ENCODE results near the gene MAP1A.

- no peak for TF ChIP-seq RFXAP (CRISPR knock-in tag; IDR thresholded peaks at IDR 0.05; ENCODE audit: borderline replicate concordance)
- TF ChIP-seq CTCF (CRISPR knock-in tag; IDR thresholded peaks at IDR 0.05): no peak
- no peak for TF ChIP-seq ZNF367 (CRISPR knock-in tag; IDR thresholded peaks at IDR 0.05; ENCODE audit: borderline replicate concordance)
- TF ChIP-seq ZNF121 (CRISPR knock-in tag; IDR thresholded peaks at IDR 0.05): no peak
- no peak for TF ChIP-seq CHD4 (IDR thresholded peaks at IDR 0.05; ENCODE audit: borderline replicate concordance, low read length)
- no peak for TF ChIP-seq RAD21 (CRISPR knock-in tag; IDR thresholded peaks at IDR 0.05)
- TF ChIP-seq NFE2L2 (IDR thresholded peaks at IDR 0.05; ENCODE audit: low read length): no peak
- no peak for TF ChIP-seq POLR2AphosphoS5 (IDR thresholded peaks at IDR 0.05; ENCODE audit: low read depth, low read length)
- TF ChIP-seq IRF2 (CRISPR knock-in tag; IDR thresholded peaks at IDR 0.05): no peak
- TF ChIP-seq CREB1 (IDR thresholded peaks at IDR 0.05): no peak
- no peak for TF ChIP-seq CREB1 (CRISPR knock-in tag; IDR thresholded peaks at IDR 0.05)
- no peak for TF ChIP-seq NFE2 (CRISPR knock-in tag; IDR thresholded peaks at IDR 0.05)
- no peak for TF ChIP-seq ARID2 (CRISPR knock-in tag; IDR thresholded peaks at IDR 0.05; ENCODE audit: borderline replicate concordance)
- no peak for TF ChIP-seq FOXK1 (CRISPR knock-in tag; IDR thresholded peaks at IDR 0.05; ENCODE audit: borderline replicate concordance, low read depth)
- TF ChIP-seq SNAPC5 (CRISPR knock-in tag; IDR thresholded peaks at IDR 0.05; ENCODE audit: borderline replicate concordance): no peak
Observed at GRCh38 chr15:43492266-43492665, 25.1 kb upstream of the MAP1A start.

Data from HepG2 (cell line).